ENCODE data around the gene SCN4B. TPM values are rescaled to one million over a fixed set of nuclear protein-coding genes. Genes with fewer than 3 reads are reported as not detected.

SCN4B gene
- total RNA-seq, 1 donor from 2014 or later = 0.07 TPM

DNA sequence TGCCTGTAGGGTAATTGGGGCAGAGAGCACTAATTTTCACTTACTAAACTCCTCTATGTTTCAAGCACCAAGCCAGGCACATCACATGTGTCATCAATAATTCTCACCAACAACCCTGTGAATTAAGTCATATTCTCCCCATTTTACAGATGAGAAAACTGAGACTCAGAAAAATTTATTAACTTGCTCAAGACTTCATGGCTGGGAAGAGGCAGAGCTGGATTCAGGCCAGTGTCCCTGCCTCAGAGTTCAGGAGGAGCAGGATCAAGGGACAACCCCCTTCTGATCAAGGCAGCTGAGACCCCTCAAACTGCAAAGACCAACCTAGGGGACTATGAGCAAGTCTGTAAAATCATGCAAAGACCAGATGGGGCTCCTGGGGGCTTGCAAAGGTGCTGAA lies 68.0 kb downstream of the SCN4B start:
- peaks cover 10% of the 10 kb centered on the region for H3K27me3 Mint-ChIP-seq
- H3K9me3 Mint-ChIP-seq = peaks cover 16% of the 10 kb centered on the region
- H3K4me1 Mint-ChIP-seq = no peaks in the 10 kb centered on the region
- no peak overlapping the region for H3K4me3 Mint-ChIP-seq
- no peak for DNase-seq
- intact Hi-C loops (cut with micrococcal nuclease) = no loop called here
- no peak overlapping the region for H3K27ac Mint-ChIP-seq
- H3K36me3 Mint-ChIP-seq (ENCODE audit: low read depth) = peaks cover 1% of the 10 kb centered on the region

GRCh38 chr11:118084247-118084646 lies 68.4 kb downstream of the SCN4B start:
- no peak overlapping the region for H3K27ac Mint-ChIP-seq
- DNase-seq = no peak
- no peak overlapping the region for H3K4me3 Mint-ChIP-seq
- H3K9me3 Mint-ChIP-seq = peaks cover 12% of the 10 kb centered on the region
- peaks cover 1% of the 10 kb centered on the region for H3K36me3 Mint-ChIP-seq (ENCODE audit: low read depth)
- peaks cover 10% of the 10 kb centered on the region for H3K27me3 Mint-ChIP-seq
- intact Hi-C loops (cut with micrococcal nuclease) = no loop called here
- H3K4me1 Mint-ChIP-seq = no peaks in the 10 kb centered on the region

Other genes with a start within 250 kb of the SCN4B start
- 1.2 and 1.5 TPM in 2 replicates for gene TMPRSS13, start 223.4 kb downstream of the SCN4B start, total RNA-seq
- gene IL10RA, start 166.4 kb downstream of the SCN4B start, total RNA-seq = 86.6 and 89.9 TPM in 2 replicates
- gene TMPRSS4, start 75.7 kb downstream of the SCN4B start, total RNA-seq = not detected in 2 replicates
- 0.14 and 0.28 TPM in 2 replicates for gene SMIM35, start 65.9 kb downstream of the SCN4B start, total RNA-seq
- gene SCN2B, start 23.8 kb upstream of the SCN4B start, total RNA-seq = 0.02 and 0.05 TPM in 2 replicates
- 303 and 318 TPM in 2 replicates for gene JAML, start 72.2 kb upstream of the SCN4B start, total RNA-seq
- gene MPZL3, start 99.5 kb upstream of the SCN4B start, total RNA-seq = 64.6 and 65.4 TPM in 2 replicates
- 18.5 and 19.3 TPM in 2 replicates for gene MPZL2, start 111.5 kb upstream of the SCN4B start, total RNA-seq
- gene CD3E, start 151.9 kb upstream of the SCN4B start, total RNA-seq = 571 TPM in 2 replicates
- 381 and 400 TPM in 2 replicates for gene CD3D, start 189.9 kb upstream of the SCN4B start, total RNA-seq
- 143 and 145 TPM in 2 replicates for gene CD3G, start 191.5 kb upstream of the SCN4B start, total RNA-seq
- 46.3 and 47.9 TPM in 2 replicates for gene UBE4A, start 206.8 kb upstream of the SCN4B start, total RNA-seq
- 220 and 228 TPM in 2 replicates for gene ATP5MG, start 248.8 kb upstream of the SCN4B start, total RNA-seq

All from activated CD4-positive, alpha-beta T cell treated with anti-CD3 and anti-CD28 coated beads, Interleukin-2, amount 10 ng/mL, durations not matched to agents 24 days and 14 days (primary cell).